CD4-positive, alpha-beta T cell treated with Interleukin-10 for 1 hour (primary cell): Measurements from ENCODE around the gene ICA1.
"Not testable (repeated sequence)": the region's sequence is repeated elsewhere in the genome, so short reads cannot be mapped to it uniquely, and the experiment has no call there.

Experiments
- DNase-seq: peaks from one replicate; pipeline ENCODE4 v3.0.0-alpha.2; 2020

The ICA1 gene

DNA sequence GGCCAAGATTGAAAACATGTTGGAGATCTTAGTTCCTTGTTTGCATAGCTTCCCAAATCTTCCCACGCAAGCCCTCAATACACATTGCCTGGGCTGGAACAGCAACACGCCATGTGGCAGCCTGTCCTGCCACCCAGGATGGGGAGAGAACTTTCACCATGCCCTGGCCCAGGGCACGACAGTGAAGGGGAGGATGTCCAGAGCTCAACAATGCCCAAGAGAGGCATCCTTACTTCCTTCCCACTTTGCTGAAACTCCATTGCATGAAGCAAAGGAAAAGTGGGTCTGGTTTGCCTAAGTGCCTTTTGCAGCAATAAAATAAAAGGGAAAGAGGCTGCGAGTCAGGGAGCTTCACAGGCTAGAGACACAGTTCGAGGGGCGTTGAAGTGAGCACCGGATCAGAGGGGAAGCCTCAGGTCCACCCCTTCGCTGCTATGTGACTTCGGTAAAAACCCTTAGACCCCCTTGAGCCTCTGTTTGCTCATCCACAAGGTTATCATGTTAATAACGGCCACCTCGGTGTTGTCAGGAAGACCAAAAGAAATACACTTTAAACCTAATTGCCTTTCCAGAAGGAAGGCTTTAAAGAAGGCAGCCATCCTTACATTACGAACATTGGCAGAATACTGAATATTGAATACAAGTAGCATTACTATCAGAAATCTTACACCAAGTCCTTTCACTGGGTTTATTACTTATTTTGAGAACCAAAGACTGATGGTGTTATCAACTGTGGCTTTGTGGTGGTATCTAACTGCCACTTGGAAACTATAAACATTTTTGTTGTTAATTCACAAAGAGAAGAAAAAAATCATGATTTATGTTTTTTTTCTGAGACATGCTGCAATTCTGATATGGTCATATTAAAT is 133.3 kb downstream of the ICA1 start:
- peak; percentile 47 for DNase-seq

DNA sequence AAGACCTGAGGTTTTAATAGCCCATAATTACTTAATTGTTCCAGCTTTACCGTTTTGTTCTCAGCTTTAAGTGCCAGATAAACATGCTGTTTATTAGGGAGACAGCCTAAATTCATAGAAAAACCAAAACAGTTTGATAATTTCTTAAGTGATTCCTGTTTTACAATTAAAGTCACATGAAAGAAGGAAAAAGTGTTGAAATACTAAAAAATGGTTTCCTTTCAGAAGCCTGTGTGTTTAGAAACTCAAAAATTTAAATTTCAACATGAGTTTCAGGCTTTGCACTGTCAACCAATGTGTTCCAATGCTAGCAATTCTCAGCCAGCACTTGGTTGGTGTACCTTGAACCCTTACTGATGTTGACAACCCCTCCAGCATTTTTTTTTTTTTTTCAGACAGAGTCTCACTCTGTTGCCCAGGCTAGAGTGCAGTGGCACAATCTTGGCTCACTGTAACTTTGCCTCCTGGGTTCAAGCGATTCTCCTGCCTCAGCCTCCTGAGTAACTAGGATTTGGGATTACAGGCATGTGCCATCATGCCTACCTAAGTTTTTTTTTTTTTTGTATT is 135.3 kb downstream of the ICA1 start:
- no peak for DNase-seq

DNA sequence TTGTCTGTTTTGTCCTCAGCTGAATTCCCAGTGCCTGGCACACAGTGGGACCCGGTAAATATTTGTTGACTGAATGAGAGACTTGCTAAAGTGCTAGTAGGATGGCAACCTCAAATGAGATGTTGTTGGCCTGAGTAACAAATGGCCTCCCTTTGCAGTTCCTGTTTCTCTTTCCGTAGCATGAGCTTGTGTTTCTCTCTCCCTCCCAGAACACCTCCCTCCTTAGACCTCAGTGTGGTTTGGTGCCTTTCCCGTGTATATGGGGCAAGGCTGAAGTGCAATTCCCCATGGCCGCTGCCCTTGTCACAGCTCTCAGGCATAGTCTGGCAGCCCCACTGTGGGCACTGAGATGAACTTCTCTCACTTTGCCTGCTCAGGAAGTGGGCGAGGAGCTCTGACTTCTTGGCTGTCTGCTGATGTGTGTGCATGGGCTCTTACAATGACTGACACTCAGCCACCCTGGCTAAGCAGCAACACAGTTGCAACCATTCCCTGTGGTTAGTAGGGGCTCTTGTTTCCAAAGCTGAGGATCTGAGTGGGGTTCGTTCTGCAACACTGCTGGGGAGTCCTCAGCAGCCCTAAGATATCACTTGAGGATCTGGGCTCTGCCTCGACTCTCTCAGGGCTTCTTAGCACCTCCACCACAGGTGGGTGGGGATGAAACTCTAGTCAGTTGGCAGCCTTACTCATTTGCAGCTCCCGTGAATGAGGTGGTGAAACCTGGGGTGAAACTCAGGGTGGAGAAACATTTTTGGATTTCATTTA is 136.1 kb downstream of the ICA1 start:
- peak; percentile 85 for DNase-seq

DNA sequence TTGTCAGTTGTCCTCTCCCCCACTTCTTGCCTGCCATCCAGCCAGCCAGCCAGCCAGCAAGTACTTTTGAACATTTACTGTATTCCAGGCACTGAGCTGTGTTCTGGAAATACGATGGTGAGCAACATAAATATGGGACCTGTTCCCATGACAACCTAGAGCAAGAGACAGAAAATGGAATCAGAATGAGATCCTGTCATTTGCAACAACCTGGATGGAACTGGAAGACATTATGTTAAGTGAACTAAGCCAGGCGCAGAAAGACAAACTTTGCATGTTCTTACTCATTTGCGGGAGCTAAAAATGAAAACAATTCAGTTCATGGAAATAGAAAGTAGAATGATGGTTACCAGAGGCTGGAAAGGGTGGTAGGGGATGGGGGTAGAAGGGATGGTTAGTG is 140.7 kb downstream of the ICA1 start:
- DNase-seq = no peak

DNA sequence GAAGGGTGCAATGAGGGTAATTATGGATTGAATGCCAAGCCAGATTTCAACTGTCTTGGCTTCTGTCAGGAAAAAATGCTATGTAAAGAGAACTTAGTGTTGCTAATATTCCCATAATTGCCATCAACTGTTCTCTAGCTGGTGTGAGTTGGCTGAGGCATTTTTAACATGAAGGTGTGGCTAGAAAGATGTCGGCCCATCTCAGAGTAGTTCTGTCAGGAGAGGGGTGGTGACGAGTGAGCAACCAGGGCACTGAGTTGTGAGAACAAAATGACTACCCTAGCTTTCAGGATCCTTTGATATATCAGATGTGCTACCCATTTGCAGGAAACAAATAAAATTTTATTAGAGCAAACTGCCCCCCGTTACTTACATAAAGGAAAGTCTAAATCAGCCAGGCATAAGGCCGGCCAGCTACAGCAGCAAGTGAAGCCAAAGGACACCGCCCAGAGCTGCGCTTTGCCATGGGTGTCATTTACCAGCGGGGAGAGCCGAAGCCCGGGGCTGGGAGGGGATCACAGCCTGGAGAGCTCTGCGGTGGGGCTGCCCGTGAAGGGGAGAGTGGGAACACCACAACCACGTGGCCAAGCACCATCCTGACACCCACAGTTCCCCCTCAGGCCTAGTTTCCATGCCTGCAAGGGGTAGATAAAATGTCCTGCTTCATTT is 141.4 kb downstream of the ICA1 start:
- DNase-seq = no peak

DNA sequence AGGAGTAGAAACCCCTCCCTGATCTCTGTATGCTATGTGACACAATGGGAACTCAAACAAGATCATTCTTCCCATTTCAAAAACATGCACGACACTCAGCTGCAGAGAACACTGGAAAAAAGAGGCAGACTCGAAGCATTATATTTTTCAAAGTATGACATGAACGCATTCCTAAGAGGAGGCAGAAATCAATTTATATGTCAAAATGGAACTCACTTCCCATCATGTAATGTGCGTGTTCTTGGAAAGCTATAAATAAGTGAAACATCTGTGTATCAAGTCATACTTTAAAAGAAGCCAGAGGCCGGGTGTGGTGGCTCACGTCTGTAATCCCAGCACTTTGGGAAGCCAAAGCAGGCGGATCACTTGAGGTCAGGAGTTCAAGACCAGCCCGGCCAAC is 142.7 kb downstream of the ICA1 start:
- no peak for DNase-seq

DNA sequence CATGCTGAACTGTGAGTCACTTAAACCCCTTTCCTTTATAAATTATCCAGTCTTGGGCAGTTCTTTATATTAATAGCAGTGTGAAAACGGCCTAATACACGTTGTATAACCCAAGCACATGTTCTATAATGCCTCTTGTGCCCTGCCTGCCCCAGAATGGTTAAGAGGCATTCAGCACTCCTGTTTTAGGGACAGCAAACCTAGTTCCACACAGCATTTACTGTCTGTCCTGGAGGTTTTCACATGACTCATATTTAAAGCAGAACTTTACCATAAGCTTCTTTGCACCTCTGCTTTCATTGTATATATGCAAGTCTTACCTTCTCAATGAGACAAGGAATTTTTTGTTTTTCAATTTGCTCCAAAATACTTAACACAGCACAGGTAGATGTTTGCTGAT is 144.8 kb downstream of the ICA1 start:
- no peak for DNase-seq

DNA sequence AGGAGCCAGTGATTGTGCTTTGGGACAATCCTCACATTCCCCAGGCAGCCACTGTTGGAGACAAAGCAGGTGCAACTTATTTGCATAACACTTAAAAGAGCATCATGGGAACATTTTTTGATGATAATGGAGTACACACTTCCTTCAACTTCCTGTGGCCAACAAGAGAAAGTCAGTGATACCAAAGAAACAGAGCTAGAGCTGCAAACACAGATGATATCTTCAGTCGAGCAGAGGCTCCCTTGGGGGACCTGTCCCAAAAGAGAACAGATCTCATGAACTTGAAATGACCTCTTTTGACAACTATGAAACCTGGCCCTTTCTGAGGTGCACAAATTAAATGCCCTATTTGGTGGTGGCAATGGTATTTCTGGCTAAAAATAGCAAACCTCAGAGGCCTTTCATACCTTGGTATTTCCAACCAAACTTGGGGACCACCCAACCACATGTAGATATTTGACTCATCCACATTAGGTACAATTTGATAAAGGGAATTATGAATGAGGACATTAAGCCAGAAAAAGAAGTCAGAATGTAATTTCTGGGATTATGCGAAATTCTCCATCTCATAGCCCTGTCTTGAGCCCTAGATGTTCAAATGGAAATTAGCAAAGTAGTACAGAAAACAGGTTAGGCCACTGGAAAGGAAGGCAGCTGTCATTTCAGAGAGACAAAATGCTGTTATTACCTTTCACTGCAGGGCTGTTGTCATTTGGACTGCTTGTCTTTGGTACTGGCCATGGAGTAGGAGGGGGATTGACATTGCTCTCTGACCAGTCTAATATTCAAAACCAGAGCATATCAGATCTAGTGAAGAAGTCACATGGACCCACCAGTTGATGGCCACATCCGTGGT is 146.2 kb downstream of the ICA1 start:
- DNase-seq = no peak

DNA sequence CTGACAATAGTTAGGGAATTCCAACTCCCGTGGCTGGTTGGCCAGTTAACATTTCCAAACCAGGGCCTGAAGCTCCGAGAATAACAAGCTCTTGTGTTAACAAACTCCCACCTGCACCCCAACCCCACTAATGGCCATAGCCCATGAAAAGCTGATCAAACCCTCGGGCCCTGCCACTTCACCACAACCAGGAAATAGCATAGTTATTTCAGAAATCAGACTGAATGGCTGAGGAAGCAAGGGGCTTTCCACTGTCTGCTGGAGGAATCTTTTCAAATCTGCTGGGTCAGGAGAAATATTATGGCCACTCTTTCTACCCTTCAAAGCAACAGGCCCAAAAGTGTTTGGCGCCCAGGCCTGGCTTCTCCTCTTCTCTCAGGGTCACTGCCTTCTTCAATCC is 147.8 kb downstream of the ICA1 start:
- DNase-seq = peak; percentile 41

DNA sequence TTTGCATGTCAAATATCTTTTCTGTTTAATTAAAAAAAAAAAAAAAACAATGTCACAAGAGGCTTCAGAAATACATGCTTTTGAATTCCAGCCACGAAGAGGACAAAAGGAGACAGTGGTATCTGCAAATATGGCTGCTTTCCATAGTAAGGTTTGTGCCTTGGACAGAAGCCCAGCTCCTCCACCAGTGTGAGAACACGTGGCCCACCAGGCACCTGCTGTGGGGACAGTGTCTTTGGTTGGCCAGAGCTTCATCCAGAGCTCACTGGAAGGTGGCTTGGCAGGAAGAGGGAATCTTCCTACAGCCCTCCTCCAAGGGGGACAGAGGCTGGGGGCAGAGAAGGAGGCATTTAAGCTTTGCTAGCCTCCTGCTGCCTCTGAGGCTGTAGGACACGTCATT is 148.8 kb downstream of the ICA1 start:
- DNase-seq = no peak

DNA sequence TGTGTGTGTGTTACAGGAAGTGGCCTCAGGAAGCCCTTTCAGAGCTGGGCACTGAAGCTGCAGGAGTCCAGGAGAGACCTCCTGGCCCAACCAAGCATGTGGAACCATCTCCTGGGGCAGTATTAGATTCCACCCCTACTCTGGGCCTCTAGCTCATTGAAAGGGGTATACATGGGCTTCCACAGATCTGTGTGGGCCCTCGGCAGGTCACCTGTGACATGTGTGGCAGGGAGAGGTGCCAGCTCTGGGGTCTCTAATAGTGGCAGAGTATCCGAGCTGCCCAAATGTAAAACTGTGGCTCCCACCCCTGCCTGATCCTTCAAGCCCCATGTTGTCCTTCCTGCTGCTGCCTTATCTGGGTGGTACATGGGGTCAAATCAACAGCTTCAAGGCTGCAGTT is 149.3 kb downstream of the ICA1 start:
- DNase-seq = no peak

DNA sequence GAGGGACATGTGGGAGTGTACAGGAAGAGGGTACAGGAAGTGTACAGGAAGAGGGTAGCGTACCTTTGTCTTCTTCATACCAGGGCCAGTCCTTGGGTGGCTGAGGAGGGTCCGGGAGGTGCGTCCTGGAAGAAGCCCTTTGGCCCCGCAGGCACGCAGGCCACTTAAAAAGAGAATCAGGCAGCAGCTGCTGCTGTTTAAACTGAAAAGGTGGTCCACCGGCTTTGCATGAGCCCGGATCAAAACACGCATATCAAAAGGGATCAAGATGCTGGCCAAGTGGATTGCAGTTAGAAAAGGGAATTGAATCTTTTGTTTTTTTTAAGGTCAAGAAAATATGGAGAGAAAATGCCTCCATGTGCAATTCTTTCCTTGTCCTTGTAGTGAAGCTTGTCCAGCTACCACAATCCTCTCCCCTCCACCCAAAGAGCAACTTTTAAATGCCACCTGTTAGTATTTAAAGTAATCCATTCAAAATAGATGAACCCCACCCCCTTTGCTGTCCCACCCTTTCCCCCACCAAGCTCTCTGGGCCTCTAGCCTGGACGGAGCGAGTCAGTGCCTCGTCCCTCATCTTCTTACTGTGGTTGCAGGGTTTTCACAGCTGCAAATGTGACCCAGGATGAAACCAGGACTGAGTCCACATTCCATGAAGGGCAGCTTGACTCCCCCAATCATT is 150.5 kb downstream of the ICA1 start:
- no peak for DNase-seq

DNA sequence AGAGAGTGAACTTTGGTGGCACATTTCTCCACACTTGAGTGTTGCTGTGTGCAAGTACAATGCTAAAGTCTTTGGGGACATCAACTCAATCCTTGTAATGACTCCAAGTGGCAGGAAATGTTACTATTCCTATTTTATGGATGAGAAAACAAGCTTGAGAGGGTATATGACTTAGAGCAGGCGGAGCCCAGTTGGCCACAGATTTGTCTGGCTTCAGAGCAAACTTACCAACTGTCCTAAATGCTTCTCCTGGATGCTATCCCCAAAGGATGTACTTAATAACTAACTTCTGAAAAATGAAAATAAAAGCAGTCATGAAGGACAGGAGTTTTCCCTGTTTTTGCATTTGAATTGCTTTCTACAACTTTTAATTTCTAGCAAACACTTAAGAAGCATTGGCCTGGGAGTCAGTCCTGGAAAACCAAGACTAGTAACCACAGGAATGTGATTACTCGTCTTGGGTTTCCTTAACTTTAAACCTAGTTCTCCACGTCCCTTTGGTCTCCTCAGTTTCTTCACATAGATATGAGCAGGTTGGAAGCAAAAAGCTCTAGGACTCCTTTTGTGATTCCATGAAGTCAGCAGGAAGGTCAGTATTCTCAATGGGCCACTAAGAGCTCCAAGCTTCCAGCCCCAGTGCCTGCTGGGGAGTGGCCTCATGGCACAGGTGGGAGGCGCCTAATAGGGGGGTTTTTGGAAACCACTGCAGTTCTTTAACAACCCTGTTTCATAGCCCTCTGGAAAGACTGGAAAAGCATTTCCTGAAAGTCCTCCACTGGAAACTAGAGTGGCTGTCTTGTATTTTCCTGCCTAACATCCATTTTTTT is 152.6 kb downstream of the ICA1 start:
- DNase-seq = no peak

DNA sequence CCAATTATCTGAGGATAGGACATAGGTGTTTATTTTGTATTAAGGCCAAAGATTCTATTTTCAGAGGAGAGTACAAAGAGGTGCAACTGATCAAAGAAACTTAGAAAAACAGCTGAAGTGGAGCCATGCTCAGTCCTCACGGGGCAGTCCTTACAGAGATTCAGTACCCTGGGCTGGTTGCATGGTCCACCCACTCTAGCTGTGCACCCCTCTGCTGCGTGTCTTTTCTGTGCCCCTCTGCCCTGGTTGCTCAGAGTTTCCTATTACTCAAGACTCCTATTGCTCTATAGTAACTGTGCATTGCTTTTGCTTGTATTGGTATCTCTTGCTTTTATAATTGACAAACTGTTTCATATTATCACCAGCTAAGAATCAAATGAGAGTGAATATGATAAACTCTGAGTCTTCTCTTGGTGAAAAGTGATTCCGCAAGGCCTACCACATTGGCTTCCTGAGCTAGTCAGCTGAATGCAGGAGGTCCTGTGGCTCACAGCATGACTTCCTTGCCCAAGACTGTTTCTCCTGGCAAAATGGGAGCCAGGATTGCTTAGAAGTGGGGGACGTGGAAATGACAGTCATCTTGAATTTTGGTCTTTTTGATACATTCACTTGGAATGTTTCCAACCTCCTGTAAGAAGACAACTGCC is 156.4 kb downstream of the ICA1 start:
- no peak for DNase-seq

DNA sequence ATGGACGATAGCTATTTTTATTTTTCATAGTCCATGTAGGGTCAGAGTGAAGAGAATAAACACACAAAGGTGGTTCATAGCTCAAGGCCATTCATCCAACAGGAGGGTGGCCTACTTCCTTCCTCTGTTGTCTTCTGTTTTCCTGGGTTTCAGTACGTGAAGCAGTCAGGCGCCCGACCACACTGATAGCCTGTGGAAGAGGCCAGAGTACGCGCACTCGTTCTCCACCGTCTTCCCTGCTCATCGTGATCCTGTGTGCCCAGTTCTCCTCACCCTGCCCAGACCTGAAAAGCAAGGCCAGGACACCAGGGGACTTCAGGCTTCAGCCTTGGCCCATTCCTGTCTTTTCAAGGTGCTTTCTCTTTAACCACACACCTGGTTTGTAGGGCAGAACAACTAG is 158.7 kb downstream of the ICA1 start:
- DNase-seq = no peak

DNA sequence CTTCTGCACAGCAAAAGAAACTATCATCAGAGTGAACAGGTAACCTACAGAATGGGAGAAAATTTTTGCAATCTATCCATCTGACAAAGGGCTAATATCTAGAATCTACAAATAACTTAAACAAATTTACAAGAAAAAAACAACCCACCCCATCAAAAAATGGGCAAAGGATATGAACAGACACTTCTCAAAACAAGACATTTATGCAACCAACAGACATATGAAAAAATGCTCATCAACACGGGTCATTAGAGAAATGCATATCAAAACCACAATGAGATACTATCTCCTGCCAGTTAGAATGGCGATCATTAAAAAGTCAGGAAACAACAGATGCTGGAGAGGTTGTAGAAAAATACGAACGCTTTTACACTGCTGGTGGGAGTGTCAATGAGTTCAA is 160.7 kb downstream of the ICA1 start:
- DNase-seq = not testable (repeated sequence)

DNA sequence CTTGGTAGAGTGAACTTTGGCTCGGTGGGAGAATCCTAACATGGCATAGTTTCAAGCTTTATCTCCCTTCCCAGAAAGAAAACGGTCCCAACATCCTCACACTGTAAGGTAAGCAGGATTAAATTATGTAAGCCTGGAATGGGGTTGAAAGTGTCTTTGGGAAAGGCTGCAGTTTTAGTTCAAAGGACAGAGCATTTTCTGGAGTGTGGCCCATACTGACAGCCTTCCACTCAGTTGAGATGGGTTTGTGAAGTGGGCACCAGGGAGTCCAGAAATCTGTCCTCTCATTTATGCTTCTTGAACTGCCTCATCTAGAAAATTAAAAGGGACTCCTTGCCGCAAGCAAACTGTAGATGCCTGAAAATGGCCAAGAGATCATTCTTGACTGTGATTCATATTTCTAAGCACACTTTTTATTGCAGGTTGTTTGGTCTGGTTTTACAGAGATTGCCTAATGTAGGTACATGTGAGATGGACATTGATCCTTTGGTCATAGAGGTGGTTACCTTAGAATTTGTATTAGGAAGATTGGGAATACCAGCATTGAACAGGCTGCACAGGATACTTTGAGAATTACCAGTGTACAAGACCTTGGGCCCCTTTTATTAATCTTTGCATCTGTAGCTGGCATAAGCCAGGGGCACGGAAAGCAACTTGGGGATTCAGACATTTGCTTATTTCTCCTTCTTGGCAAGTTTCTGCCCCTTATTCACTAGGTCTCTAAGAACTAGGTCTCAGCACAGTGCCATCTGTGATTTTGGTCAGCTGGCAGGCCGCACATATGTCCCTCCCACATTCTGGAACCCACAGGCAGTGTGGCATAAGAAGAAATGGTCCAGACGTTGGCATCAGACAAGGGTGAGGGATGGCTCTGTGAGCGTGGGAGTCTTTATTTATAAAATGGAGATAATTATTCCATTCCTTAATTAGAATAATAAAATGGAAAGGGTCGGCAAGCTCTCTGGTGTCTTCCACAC is 167.5 kb downstream of the ICA1 start:
- no peak for DNase-seq

DNA sequence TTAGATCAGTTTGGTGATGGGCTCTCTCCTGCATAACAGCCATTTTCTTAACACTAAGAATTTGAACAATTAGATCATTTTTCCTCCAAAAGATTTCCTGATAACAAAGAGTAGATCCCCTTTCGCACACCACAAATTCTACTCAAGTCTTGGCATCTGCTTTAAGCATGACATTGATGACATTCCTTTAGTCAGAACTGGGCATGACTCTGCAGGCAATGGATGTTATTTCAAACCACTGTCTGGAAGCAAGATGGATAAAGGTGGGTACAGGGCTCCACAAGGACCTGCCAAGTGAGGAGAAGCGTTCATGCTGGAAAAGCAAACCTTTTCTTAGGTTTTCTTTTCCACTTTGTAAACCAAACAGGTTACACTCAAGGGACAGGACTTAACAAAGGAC is 169.8 kb downstream of the ICA1 start:
- DNase-seq = no peak
